HL-60 (cell line): ENCODE measurements around the gene SNRNP48.

Experiments used
- DNase-seq, 2 experiments: peaks; one replicate each; pipeline ENCODE4 v3.0.0-alpha.2; 2010 to 2020; ENCODE audit warnings: low read depth in 1 of 2, low spot score in 1 of 2
- H3K27ac ChIP-seq: fragments of 250-450 bp; sonication (Bioruptor Pico); replicated peaks from 2 replicates; pipeline ENCODE4 v1.5.1; 2020; ENCODE audit warnings: mild to moderate bottlenecking, moderate library complexity
- H3K27me3 ChIP-seq: fragments of 250-450 bp; sonication (Bioruptor Pico); 2 replicates; pipeline ENCODE4 v1.5.1; 2021; ENCODE audit warnings: mild to moderate bottlenecking, moderate library complexity; ENCODE audit not compliant: insufficient read depth, poor library complexity, severe bottlenecking
- H3K4me3 ChIP-seq: replicated peaks from 2 replicates; pipeline ENCODE4 v1.5.1; 2011; ENCODE audit warnings: mild to moderate bottlenecking, control low read depth, low read length; ENCODE audit not compliant: insufficient read depth
- CTCF ChIP-seq: IDR thresholded peaks from one replicate; pipeline ENCODE4 v1.5.1; 2011; ENCODE audit warnings: low read length, control low read depth, inconsistent platforms; ENCODE audit not compliant: insufficient read depth
- GABPA ChIP-seq: IDR thresholded peaks from 2 replicates; pipeline ENCODE4 v1.6.1; 2012; ENCODE audit warnings: low read depth
- POLR2AphosphoS5 ChIP-seq: IDR thresholded peaks from 2 replicates; pipeline ENCODE4 v1.6.1; 2012; ENCODE audit warnings: low read depth
- REST ChIP-seq: IDR thresholded peaks from 2 replicates; pipeline ENCODE4 v1.6.1; 2012; ENCODE audit warnings: low read depth; ENCODE audit not compliant: insufficient replicate concordance
- SPI1 ChIP-seq: IDR thresholded peaks from 2 replicates; pipeline ENCODE4 v1.6.1; 2012; ENCODE audit warnings: low read depth, mild to moderate bottlenecking, borderline replicate concordance

The SNRNP48 gene

DNA sequence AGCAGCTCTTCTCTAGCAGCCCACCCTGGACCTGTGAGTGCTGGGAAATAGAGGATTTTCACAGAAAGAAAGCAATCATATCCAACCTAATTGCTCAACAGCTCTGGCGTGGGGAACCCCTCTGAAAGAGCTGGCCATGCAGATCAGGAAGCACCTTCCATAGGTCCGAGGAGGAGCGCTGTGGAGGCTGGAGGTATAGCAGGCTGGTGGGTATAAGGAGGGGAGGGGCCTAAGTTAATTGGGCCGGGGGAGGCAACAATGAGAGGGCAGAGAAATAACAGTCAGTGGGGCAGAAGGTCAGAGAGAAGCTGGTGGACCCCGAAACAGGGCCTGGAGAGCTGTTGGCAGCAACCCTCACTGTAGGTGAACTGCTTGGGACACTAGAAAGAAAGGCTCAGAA lies 40.8 kb downstream of the SNRNP48 start:
- no peak for DNase-seq
- TF ChIP-seq SPI1: no peak
- TF ChIP-seq CTCF: no peak
- TF ChIP-seq GABPA: no peak
- no peak for TF ChIP-seq POLR2AphosphoS5
- TF ChIP-seq REST: no peak
- no peak overlapping the region for H3K4me3 ChIP-seq
- no peak overlapping the region for H3K27ac ChIP-seq
- no peaks in the 10 kb centered on the region for H3K27me3 ChIP-seq

DNA sequence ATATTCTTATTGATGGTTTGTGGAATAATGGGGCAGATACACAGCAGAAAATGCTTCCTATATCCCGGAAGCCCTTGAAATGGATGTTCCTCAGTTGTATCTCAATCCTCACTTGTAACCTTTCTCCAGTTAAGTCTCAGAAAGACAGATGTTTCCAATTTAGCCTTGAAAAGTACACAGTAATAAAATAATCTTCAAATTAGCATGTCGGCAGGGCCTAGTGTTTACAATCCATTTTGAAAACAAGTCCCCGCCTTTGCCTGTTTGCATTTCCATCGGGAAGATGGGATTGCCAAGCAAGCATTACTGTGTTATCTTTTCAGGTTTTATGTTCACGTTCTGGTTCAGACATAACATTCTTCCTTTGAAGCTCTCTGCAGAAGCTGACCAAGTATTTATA lies 41.5 kb downstream of the SNRNP48 start:
- no peak for TF ChIP-seq POLR2AphosphoS5
- no peak for TF ChIP-seq SPI1
- TF ChIP-seq REST: no peak
- TF ChIP-seq CTCF: no peak
- TF ChIP-seq GABPA: no peak

DNA sequence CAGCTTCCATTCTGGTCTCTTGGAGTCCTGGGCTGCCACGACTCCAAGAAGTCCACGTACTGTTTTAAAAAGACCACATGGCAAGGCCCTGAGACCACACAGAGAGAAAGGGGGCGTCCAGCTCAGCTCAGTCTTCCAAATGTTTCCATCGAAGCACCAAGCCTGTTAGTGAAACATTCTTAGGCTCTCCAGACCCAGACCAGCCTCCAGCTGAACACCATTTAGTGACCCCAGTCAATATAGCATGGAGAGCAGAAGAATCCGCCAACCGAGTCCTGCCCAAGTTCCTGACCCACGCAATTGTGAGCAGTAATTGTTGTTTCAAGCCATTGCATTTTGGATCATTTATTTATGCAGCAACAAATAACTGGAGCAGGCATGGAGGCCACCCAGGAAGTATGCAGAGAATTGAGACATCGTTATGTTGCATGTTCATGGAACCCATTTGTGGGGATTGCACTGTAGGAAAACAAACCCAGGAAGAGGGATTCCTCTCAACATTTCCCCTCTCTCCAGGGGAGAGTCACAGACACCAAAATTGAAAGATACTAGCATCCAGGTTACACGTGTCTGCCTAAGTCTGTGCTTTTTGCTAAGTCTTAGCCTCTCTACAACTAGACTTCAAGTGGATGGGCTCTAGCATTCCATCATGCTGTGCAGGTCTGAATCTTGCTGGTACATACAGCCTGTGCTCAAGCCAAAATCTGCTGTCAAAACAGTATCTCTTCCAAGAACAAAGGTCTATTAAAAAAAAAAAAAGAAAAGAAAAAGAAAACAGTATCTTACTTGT lies 42.7 kb downstream of the SNRNP48 start:
- H3K27ac ChIP-seq: no peak overlapping the region

More for the DNA sequence above, 41.5 kb downstream of the SNRNP48 start:
- H3K27ac ChIP-seq: no peak overlapping the region
- no peaks in the 10 kb centered on the region for H3K27me3 ChIP-seq
- no peak for DNase-seq
- no peak overlapping the region for H3K4me3 ChIP-seq

DNA sequence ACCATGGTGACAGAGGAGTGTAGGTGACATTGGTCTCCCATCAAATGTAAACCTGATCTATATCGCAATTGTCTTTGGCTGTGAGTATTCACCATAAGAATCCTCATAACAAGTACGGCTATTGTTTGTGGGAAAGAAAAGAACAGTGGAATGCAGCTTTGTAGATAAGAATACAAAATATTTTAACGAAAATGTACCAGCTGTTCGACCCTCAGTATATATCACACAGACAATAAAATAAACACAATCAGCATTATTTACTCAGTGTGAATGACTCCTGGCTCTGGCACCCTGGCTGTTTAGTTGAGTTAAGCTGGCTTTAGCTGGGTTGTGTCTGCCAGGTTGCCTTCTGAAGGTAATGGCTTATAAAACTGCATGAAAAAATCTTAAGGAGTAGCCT lies 43.4 kb downstream of the SNRNP48 start:
- no peak for DNase-seq
- H3K4me3 ChIP-seq: no peak overlapping the region
- TF ChIP-seq CTCF: no peak
- TF ChIP-seq SPI1: no peak
- no peak for TF ChIP-seq GABPA
- TF ChIP-seq POLR2AphosphoS5: no peak
- no peak for TF ChIP-seq REST
- H3K27ac ChIP-seq: no peak overlapping the region
- no peaks in the 10 kb centered on the region for H3K27me3 ChIP-seq

More for the DNA sequence above, 42.7 kb downstream of the SNRNP48 start:
- H3K27me3 ChIP-seq: no peaks in the 10 kb centered on the region
- no peak for TF ChIP-seq SPI1
- no peak for TF ChIP-seq POLR2AphosphoS5
- no peak overlapping the region for H3K4me3 ChIP-seq
- no peak for DNase-seq
